BE2C (cell line): Measurements from ENCODE around the gene MPPED1.

Source experiments
- DNase-seq: peaks from one replicate; pipeline ENCODE4 v3.0.0-alpha.2; 2020
- H3K27me3 ChIP-seq: fragments of 250-450 bp; sonication (Bioruptor Pico); 2 replicates; pipeline ENCODE4 v1.5.1; 2020; ENCODE audit warnings: mild to moderate bottlenecking
- H3K36me3 ChIP-seq: fragments of 250-450 bp; sonication (Bioruptor Pico); 2 replicates; pipeline ENCODE4 v1.5.1; 2020; ENCODE audit warnings: mild to moderate bottlenecking
- H3K4me1 ChIP-seq: fragments of 250-450 bp; sonication (Bioruptor Pico); 2 replicates; pipeline ENCODE4 v1.5.1; 2020
- H3K4me3 ChIP-seq: 2 replicates; pipeline ENCODE4 v1.5.1; 2011; ENCODE audit warnings: low read depth, low read length
- H3K9me3 ChIP-seq: fragments of 250-450 bp; sonication (Bioruptor Pico); 2 replicates; pipeline ENCODE4 v1.5.1; 2020
- CTCF ChIP-seq: IDR thresholded peaks from 2 replicates; pipeline ENCODE4 v1.5.1; 2012; ENCODE audit warnings: mild to moderate bottlenecking, low read depth, low read length

MPPED1 gene

GRCh38 chr22:43449205-43449830 lies 37.5 kb downstream of the MPPED1 start:
- no peaks in the 10 kb centered on the region for H3K4me1 ChIP-seq
- no peaks in the 10 kb centered on the region for H3K36me3 ChIP-seq
- TF ChIP-seq CTCF, result no peak
- no peak for DNase-seq
- H3K4me3 ChIP-seq, result no peak overlapping the region
- H3K27me3 ChIP-seq, result no peaks in the 10 kb centered on the region
- H3K9me3 ChIP-seq, result no peaks in the 10 kb centered on the region

GRCh38 chr22:43449831-43450225 lies 38.0 kb downstream of the MPPED1 start:
- no peaks in the 10 kb centered on the region for H3K4me1 ChIP-seq
- H3K9me3 ChIP-seq, result no peaks in the 10 kb centered on the region
- no peak for DNase-seq
- no peaks in the 10 kb centered on the region for H3K27me3 ChIP-seq
- no peaks in the 10 kb centered on the region for H3K36me3 ChIP-seq
- no peak overlapping the region for H3K4me3 ChIP-seq
- TF ChIP-seq CTCF, result no peak

GRCh38 chr22:43451371-43452050 lies 39.7 kb downstream of the MPPED1 start:
- H3K4me3 ChIP-seq, result no peak overlapping the region
- DNase-seq, result no peak
- no peaks in the 10 kb centered on the region for H3K4me1 ChIP-seq
- H3K9me3 ChIP-seq, result no peaks in the 10 kb centered on the region
- no peaks in the 10 kb centered on the region for H3K27me3 ChIP-seq
- no peak for TF ChIP-seq CTCF
- no peaks in the 10 kb centered on the region for H3K36me3 ChIP-seq

GRCh38 chr22:43455846-43456245 lies 44.0 kb downstream of the MPPED1 start:
- H3K27me3 ChIP-seq, result no peaks in the 10 kb centered on the region
- no peak for TF ChIP-seq CTCF

GRCh38 chr22:43457002-43457401 lies 45.2 kb downstream of the MPPED1 start:
- no peak for DNase-seq
- H3K27me3 ChIP-seq, result no peaks in the 10 kb centered on the region
- no peak overlapping the region for H3K4me3 ChIP-seq
- no peaks in the 10 kb centered on the region for H3K36me3 ChIP-seq
- TF ChIP-seq CTCF, result no peak
- no peaks in the 10 kb centered on the region for H3K4me1 ChIP-seq
- no peaks in the 10 kb centered on the region for H3K9me3 ChIP-seq

More at GRCh38 chr22:43455846-43456245, 44.0 kb downstream of the MPPED1 start:
- Histone ChIP-seq H3K9me3 (no peaks in the 10 kb centered on the region), H3K4me3 (no peak overlapping the region), H3K4me1 (no peaks in the 10 kb centered on the region), H3K36me3 (no peaks in the 10 kb centered on the region)
- DNase-seq, result no peak

- no peaks in the 10 kb centered on the region for H3K4me1 ChIP-seq
Measured at GRCh38 chr22:43462701-43463100, 50.9 kb downstream of the MPPED1 start.

More at GRCh38 chr22:43462701-43463100, 50.9 kb downstream of the MPPED1 start:
- TF ChIP-seq CTCF, result no peak
- H3K27me3 ChIP-seq, result peaks cover 10% of the 10 kb centered on the region; the same call in 1 of the 2 replicates
- DNase-seq, result no peak
- H3K9me3 ChIP-seq, result no peaks in the 10 kb centered on the region; the same call in 1 of the 2 replicates
- no peaks in the 10 kb centered on the region for H3K36me3 ChIP-seq
- no peak overlapping the region for H3K4me3 ChIP-seq
